HG02840 (cell line): Measurements from ENCODE around the gene PIGQ.

Source experiments
- ATAC-seq: cut with Tn5 transposase; IDR thresholded peaks from one replicate; pipeline ENCODE4 v1.9.1; 2021; ENCODE audit warnings: mild to moderate bottlenecking, moderate library complexity, moderate number of reproducible peaks; ENCODE audit not compliant: unreplicated experiment, low FRiP score

Gene PIGQ

GRCh38 chr16:533391-534123, 36.2 kb upstream of the PIGQ start:
- ATAC-seq = no peak

- ATAC-seq = no peak
These were observed 35.6 kb upstream of the PIGQ start for GRCh38 chr16:534135-534534.

- no peak for ATAC-seq
These were observed 34.8 kb upstream of the PIGQ start for GRCh38 chr16:534856-535445.

DNA sequence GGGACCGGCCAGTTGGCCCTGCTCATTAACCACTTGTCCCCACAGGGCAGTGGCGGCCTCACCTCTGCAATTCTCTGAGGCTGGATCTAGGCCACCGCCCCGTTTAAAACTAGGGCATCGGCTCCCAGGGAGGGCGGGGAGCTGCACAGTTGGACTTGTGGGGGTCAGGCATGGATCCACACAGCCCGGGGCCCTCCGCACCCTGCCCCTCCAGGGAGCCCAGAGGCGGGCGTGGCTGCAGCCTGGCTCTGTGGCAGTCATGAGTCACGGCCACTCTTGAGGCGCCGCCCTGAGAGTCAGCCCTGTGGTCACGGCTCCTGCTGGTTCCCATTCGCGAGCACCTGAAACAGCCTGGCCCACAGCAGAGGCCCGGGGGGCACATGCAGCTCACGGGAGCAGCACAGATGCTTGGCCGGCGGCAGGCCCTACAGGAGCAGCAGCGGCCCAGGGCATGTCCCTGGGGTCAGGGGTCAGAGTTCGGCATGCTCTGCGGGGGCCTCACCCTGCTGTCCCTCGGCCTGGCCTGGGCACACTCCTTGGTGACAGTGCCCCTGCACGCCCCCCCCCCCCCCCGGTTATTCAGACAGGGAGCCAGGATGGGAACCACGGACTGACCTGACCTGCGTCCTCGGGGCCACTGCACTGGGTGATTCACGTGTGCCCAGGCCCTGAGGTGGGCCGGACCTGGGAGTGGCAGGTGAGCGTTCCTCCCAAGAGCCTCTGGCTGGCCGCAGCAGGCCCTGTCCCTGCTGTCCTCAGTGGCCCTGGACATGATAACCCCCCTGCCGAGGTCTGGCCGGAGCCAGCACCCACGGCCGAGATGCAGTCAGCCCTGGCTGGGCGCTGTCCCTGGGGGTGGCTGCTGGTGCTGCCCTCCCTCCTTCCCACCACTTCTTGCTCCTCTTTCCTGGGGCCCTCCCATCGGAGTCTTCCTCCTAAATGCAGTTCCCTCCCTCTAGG, 34.0 kb upstream of the PIGQ start:
- ATAC-seq = no peak

- no peak for ATAC-seq
These were observed 33.0 kb upstream of the PIGQ start for GRCh38 chr16:536746-537145.

- ATAC-seq = no peak
These were observed 32.1 kb upstream of the PIGQ start for GRCh38 chr16:537415-538335.

GRCh38 chr16:539901-540530, 29.8 kb upstream of the PIGQ start:
- ATAC-seq = no peak

DNA sequence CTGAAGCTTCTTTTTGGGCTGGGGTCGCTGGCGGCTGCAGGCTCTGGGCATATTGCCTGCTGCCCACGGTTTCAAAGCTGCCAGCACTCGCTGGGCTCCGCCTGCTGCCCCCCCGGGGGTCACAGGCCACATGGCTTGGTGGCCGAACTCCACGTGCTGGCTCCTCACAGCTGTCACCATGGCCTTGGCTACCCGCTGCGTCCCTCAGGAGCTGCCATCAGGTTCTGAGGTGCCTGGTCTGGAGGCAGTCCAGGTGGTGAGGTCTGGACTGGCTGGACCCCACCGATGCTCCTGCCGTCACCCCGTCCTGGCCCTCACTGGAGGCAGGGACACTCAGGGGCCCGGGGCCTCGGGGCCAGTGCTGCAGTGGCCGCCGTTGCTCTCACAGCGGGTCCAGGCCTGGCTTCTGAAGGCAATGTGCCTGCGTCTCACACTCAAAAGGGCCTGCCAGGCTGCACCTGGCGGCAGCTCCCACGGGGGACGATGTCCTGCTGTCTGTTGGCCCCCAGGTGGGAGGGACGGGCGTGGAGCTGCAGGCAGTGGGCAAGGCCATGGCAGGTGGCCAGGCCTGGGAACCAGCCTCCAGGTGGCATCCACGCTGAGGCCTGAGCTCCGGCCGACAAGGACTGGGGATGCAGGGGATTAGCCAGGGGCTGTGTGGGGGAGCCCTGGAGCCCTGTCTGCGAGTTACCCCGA, 29.0 kb upstream of the PIGQ start:
- ATAC-seq = no peak

DNA sequence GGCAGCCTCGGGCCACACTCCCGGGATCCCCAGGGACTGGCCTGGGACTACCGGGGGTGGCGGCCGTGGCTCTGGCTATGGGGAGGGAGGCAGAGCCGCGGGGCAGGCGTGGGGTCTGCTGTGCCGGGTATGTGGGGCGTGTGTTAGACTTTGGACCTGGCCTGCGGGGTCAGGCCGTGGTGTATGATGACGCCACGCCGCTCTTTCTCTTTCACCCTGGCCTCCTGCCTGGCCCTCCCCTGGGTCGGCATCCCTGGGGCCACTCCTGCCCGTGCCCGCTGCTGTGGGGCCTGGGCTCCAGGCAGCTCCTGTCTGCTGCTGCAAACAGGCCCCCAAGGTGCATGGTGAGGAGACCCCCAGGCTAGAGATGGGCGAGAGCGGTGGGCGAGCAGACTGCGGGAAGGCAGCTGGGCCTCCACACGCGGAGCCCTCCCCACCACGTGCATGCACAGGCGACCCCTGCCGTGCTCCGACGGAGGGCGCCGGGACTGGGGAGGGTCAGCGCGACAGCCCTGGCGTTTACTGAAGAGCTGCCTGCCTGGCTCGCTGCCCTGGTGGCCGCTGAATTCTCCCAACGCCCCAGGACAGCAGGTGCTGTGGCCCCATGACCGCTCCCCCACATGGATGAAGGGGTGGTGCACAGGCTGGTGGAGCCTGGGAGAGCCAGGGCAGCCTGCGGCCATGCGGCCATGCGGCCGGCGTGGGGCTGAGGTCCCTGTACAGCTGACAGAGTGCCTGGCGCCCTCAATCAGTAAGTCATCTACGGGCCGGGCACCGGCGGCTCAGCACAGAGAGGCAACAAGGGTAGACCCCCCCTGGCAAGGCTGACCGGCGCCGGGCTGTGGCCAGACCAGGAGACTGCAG, 26.2 kb upstream of the PIGQ start:
- no peak for ATAC-seq

- no peak for ATAC-seq
These were observed 25.3 kb upstream of the PIGQ start for GRCh38 chr16:544517-544916.

DNA sequence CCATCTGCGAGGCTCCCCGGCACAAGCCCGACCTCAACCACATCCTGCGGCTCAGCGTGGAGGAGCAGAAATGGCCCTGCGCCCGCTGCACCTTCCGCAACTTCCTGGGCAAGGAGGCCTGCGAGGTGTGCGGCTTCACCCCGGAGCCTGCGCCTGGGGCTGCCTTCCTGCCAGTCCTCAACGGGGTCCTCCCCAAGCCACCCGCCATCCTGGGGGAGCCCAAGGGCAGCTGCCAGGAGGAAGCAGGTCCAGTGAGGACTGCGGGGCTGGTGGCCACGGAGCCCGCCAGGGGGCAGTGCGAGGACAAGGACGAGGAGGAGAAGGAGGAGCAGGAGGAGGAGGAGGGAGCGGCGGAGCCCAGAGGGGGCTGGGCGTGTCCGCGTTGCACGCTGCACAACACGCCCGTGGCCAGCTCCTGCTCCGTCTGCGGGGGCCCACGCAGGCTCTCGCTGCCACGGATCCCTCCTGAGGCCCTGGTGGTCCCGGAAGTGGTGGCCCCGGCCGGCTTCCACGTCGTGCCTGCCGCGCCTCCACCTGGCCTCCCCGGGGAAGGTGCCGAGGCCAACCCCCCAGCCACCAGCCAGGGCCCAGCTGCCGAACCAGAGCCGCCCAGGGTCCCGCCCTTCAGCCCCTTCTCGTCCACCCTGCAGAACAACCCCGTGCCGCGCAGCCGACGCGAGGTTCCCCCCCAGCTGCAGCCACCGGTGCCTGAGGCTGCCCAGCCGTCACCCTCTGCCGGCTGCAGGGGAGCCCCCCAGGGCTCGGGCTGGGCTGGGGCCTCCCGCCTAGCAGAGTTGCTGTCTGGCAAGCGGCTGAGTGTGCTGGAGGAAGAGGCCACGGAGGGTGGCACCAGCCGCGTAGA, 22.6 kb upstream of the PIGQ start:
- no peak for ATAC-seq

GRCh38 chr16:548586-548985, 21.2 kb upstream of the PIGQ start:
- no peak for ATAC-seq

DNA sequence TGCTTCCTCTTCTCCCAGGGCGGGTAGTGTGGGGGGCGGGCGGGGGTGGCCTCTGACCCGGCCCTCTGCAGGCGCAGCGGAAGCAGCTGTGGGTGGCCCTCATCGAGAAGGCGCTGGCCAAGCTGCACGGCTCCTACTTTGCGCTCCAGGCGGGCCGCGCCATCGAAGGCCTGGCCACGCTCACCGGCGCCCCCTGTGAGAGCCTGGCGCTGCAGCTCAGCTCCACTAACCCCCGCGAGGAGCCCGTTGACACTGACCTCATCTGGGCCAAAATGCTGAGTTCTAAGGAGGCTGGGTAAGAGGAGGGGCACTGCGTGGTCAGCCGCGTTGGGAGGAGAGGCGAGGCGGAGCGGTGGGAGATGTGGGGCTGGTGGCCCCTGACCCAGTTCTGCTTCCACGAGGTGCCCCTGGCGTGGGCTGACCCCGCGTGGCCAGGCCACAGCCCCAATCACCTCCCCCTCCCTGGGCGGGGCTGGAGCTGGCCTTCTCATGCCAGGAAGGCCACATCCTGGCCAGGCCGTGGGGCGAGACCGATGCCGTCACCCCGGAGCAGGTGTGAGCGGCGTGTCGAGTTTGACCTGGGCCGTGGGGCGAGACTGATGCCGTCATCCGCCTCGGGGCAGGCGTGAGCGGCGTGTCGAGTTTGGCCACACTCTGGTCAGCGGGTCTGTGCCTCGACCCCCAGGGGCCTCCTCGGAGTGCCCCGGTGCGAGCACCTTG, 20.1 kb upstream of the PIGQ start:
- ATAC-seq = no peak

GRCh38 chr16:551210-551609, 18.6 kb upstream of the PIGQ start:
- ATAC-seq = no peak

- ATAC-seq = no peak
These were observed 17.6 kb upstream of the PIGQ start for GRCh38 chr16:552171-552570.

DNA sequence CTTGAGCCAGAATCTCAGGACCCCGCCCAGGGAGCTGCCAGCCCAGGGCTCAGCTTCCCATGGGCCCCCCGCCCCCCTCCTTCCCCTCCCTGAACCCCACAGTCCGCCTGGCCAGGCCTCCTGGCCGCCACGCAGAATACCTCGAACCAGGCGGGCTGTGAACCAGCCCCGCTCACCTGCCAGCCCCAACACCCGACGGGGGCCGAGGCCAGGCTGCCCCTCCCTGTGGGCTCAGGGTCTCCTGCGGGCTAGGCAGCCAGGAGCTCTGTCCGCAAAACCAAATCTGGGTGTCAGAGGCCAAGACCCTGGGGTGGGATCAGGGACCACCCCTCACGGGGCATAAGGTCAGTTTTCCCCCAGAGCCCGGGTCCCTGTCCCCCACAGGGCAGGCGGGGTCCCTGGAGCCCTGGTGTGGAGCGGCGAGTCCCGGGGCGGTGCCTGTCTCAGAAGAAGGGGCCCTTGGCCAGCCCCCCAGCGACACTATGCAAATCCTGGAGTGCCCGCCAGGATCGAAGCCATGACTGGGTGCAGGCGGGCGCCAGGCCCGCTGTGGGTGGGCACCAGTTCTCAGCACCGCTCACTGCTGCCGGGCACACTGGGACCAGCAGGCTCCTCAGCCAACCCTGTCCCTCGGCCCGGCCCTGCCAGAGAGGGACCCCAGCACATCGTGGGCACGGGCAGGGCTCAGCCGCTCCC, 16.0 kb upstream of the PIGQ start:
- no peak for ATAC-seq
